Vagina (tissue), 2 donors: Measurements from ENCODE around the gene SCLT1.

Experiments used
- CTCF ChIP-seq, 3 experiments: fragments of 450-650 bp in 2 of 3; fragments of 200-600 bp in 1 of 3; sonication (generic) in 1 of 3; IDR thresholded peaks; one replicate each; pipeline ENCODE4 v1.5.1; 2017 to 2019; ENCODE audit warnings: antibody characterized with exemption in 3 of 3, mild to moderate bottlenecking in 2 of 3, moderate library complexity in 2 of 3
- POLR2A ChIP-seq, 2 donors: fragments of 450-650 bp; IDR thresholded peaks; one replicate each; pipeline ENCODE4 v1.6.1; 2017; ENCODE audit warnings: antibody characterized with exemption in 2 of 2, mild to moderate bottlenecking in 2 of 2, moderate library complexity in 2 of 2
- POLR2AphosphoS5 ChIP-seq, 2 donors: sonication (generic); formaldehyde crosslinking; IDR thresholded peaks; one replicate each; pipeline ENCODE4 v1.9.0; 2017; ENCODE audit warnings: antibody characterized with exemption in 2 of 2, mild to moderate bottlenecking in 2 of 2, low read depth in 1 of 2; ENCODE audit not compliant: insufficient read depth in 1 of 2

GRCh38 chr4:128876200-128876599, 217.1 kb downstream of the SCLT1 start:
- TF ChIP-seq CTCF (IDR thresholded peaks at IDR 0.05) (no peak), POLR2A (IDR thresholded peaks at IDR 0.05) (no peak), POLR2AphosphoS5 (IDR thresholded peaks at IDR 0.05; ENCODE audit: insufficient read depth in 1 of 2, low read depth in 1 of 2) (no peak)
